GM21619 (cell line): ENCODE results near the gene TXNDC16.
"Not testable (repeated sequence)": the region's sequence is repeated elsewhere in the genome, so short reads cannot be mapped to it uniquely, and the experiment has no call there.

Source experiments
- ATAC-seq: cut with Tn5 transposase; IDR thresholded peaks from one replicate; pipeline ENCODE4 v1.9.1; 2021; ENCODE audit not compliant: unreplicated experiment

TXNDC16 gene

GRCh38 chr14:52552063-52552988 is at the start of gene TXNDC16, which contains the start of gene GPR137C:
Gene TXNDC16 (minus strand): TSS chr14:52552505. CDS start chr14:52543557, 8,948 bp downstream.
Gene GPR137C (plus strand): TSS chr14:52552836. CDS start chr14:52553148, 312 bp downstream.
- peak; percentile 93 for ATAC-seq

- ATAC-seq, result no peak
Observed at GRCh38 chr14:52599974-52600373, 47.7 kb upstream of the TXNDC16 start.

- no peak for ATAC-seq
Observed at GRCh38 chr14:52598568-52598967, 46.3 kb upstream of the TXNDC16 start.

- no peak for ATAC-seq
Observed at GRCh38 chr14:52596861-52597260, 44.6 kb upstream of the TXNDC16 start.

GRCh38 chr14:52596320-52596719 is 44.0 kb upstream of the TXNDC16 start:
- ATAC-seq, result no peak

- ATAC-seq, result no peak
Observed at GRCh38 chr14:52590318-52590717, 38.0 kb upstream of the TXNDC16 start.

- ATAC-seq, result no peak
Observed at GRCh38 chr14:52589646-52590045, 37.3 kb upstream of the TXNDC16 start.

GRCh38 chr14:52583544-52583943 is 31.2 kb upstream of the TXNDC16 start:
- ATAC-seq, result no peak

- ATAC-seq, result no peak
Observed at GRCh38 chr14:52575858-52576257, 23.6 kb upstream of the TXNDC16 start.

- ATAC-seq, result not testable (repeated sequence)
Observed at GRCh38 chr14:52568454-52568853, 16.1 kb upstream of the TXNDC16 start.

GRCh38 chr14:52563120-52563519 is 10.8 kb upstream of the TXNDC16 start:
- ATAC-seq, result no peak

GRCh38 chr14:52558688-52559087 is 6.4 kb upstream of the TXNDC16 start:
- no peak for ATAC-seq

- ATAC-seq, result no peak
Observed at GRCh38 chr14:52553671-52554575, 1.6 kb upstream of the TXNDC16 start.

GRCh38 chr14:52553002-52553670 is 831 bp upstream of the TXNDC16 start:
- peak; percentile 20 for ATAC-seq

- ATAC-seq, result no peak
Observed at GRCh38 chr14:52551696-52552062, 626 bp downstream of the TXNDC16 start.

GRCh38 chr14:52551205-52551604 is 1.1 kb downstream of the TXNDC16 start:
- ATAC-seq, result no peak

- no peak for ATAC-seq
Observed at GRCh38 chr14:52550661-52551060, 1.6 kb downstream of the TXNDC16 start.

- no peak for ATAC-seq
Observed at GRCh38 chr14:52547526-52547925, 4.8 kb downstream of the TXNDC16 start.

- no peak for ATAC-seq
Observed at GRCh38 chr14:52547027-52547426, 5.3 kb downstream of the TXNDC16 start.

- no peak for ATAC-seq
Observed at GRCh38 chr14:52546318-52546670, 6.0 kb downstream of the TXNDC16 start.
